Measurements from ENCODE around the gene SLC25A11.

DNA sequence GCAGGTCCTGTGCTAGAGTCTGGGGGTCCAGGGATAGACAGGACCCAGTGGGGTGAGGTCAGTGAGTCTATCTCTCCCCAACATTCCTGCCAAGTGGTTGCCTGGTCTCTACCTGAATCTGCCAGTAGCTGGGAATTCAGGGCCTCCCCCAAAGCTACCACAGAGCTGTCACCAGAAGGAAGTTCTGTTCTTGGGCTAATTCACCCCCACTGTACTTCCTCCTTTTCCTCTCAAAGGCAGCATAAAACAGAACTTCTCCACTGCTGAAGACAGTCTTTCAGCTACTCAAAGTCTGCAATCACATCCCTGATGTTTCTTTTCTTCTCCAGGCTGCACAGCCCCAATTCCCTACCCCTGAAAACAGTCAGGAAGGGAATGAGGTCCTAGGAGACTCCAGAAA lies 38.9 kb upstream of the SLC25A11 start:
- TF ChIP-seq, protein P1, sequence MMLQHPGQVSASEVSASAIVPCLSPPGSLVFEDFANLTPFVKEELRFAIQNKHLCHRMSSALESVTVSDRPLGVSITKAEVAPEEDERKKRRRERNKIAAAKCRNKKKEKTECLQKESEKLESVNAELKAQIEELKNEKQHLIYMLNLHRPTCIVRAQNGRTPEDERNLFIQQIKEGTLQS (IDR thresholded peaks at IDR 0.05) = no peak
- TF ChIP-seq, protein P2, sequence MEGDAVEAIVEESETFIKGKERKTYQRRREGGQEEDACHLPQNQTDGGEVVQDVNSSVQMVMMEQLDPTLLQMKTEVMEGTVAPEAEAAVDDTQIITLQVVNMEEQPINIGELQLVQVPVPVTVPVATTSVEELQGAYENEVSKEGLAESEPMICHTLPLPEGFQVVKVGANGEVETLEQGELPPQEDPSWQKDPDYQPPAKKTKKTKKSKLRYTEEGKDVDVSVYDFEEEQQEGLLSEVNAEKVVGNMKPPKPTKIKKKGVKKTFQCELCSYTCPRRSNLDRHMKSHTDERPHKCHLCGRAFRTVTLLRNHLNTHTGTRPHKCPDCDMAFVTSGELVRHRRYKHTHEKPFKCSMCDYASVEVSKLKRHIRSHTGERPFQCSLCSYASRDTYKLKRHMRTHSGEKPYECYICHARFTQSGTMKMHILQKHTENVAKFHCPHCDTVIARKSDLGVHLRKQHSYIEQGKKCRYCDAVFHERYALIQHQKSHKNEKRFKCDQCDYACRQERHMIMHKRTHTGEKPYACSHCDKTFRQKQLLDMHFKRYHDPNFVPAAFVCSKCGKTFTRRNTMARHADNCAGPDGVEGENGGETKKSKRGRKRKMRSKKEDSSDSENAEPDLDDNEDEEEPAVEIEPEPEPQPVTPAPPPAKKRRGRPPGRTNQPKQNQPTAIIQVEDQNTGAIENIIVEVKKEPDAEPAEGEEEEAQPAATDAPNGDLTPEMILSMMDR (IDR thresholded peaks at IDR 0.05; ENCODE audit: low read depth, low read length, missing input control) = no peak
- no peak for TF ChIP-seq YY1 (IDR thresholded peaks at IDR 0.05)
- TF ChIP-seq, protein P3, sequence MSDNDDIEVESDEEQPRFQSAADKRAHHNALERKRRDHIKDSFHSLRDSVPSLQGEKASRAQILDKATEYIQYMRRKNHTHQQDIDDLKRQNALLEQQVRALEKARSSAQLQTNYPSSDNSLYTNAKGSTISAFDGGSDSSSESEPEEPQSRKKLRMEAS (IDR thresholded peaks at IDR 0.05) = no peak
- no peak for TF ChIP-seq RAD21 (IDR thresholded peaks at IDR 0.05)
- TF ChIP-seq FOXA1 (IDR thresholded peaks at IDR 0.05) = no peak
- no peak for TF ChIP-seq EGR1 (IDR thresholded peaks at IDR 0.05; ENCODE audit: low read depth in 2 of 2)
- no peak for TF ChIP-seq GABPA (IDR thresholded peaks at IDR 0.05 in 1 of 2, conservative IDR thresholded peaks at IDR 0.05 in 1 of 2)
- no peak for TF ChIP-seq TAF1 (conservative IDR thresholded peaks at IDR 0.05)
- TF ChIP-seq JUND (IDR thresholded peaks at IDR 0.05) = no peak
- TF ChIP-seq, protein P4, sequence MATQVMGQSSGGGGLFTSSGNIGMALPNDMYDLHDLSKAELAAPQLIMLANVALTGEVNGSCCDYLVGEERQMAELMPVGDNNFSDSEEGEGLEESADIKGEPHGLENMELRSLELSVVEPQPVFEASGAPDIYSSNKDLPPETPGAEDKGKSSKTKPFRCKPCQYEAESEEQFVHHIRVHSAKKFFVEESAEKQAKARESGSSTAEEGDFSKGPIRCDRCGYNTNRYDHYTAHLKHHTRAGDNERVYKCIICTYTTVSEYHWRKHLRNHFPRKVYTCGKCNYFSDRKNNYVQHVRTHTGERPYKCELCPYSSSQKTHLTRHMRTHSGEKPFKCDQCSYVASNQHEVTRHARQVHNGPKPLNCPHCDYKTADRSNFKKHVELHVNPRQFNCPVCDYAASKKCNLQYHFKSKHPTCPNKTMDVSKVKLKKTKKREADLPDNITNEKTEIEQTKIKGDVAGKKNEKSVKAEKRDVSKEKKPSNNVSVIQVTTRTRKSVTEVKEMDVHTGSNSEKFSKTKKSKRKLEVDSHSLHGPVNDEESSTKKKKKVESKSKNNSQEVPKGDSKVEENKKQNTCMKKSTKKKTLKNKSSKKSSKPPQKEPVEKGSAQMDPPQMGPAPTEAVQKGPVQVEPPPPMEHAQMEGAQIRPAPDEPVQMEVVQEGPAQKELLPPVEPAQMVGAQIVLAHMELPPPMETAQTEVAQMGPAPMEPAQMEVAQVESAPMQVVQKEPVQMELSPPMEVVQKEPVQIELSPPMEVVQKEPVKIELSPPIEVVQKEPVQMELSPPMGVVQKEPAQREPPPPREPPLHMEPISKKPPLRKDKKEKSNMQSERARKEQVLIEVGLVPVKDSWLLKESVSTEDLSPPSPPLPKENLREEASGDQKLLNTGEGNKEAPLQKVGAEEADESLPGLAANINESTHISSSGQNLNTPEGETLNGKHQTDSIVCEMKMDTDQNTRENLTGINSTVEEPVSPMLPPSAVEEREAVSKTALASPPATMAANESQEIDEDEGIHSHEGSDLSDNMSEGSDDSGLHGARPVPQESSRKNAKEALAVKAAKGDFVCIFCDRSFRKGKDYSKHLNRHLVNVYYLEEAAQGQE (IDR thresholded peaks at IDR 0.05) = no peak
- TF ChIP-seq SP1 (IDR thresholded peaks at IDR 0.05) = no peak
- no peak for TF ChIP-seq FOXA2 (IDR thresholded peaks at IDR 0.05)
- TF ChIP-seq, protein P5, sequence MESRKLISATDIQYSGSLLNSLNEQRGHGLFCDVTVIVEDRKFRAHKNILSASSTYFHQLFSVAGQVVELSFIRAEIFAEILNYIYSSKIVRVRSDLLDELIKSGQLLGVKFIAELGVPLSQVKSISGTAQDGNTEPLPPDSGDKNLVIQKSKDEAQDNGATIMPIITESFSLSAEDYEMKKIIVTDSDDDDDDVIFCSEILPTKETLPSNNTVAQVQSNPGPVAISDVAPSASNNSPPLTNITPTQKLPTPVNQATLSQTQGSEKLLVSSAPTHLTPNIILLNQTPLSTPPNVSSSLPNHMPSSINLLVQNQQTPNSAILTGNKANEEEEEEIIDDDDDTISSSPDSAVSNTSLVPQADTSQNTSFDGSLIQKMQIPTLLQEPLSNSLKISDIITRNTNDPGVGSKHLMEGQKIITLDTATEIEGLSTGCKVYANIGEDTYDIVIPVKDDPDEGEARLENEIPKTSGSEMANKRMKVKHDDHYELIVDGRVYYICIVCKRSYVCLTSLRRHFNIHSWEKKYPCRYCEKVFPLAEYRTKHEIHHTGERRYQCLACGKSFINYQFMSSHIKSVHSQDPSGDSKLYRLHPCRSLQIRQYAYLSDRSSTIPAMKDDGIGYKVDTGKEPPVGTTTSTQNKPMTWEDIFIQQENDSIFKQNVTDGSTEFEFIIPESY (IDR thresholded peaks at IDR 0.05) = no peak

Data from liver (tissue), 3 donors.